ENCODE results near the gene ORC3.
"Not testable (repeated sequence)": the region's sequence is repeated elsewhere in the genome, so short reads cannot be mapped to it uniquely, and the experiment has no call there.

The ORC3 gene

DNA sequence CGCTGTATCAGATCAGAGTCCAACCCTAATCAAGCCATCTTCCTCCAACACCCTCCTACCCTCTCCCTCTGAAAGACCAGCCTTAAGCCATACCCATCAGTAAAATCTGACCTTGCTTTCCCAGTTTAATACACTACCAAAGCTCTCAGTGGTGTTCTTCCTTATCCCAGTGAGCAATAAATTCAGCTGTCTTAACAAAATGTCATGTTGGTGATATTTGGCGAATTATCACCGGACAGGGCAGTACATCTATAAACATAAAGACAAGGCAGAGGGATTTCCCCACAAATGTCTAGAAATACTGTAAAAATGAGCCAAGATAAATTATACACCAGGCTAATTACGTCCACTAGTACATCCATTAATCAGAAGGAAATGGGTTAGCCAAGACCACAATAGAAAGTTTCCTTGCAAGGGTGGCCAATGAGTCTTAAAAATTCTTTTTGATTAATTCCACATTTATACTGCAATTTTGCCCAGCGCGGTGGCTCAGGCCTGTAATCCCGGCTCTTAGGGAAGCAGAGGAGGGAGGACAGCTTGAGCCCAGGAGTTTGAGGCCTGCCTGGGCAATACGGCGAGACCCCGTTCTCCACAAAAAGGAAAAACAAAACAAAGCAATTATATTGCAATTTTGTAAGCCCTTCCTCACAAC, 1.1 kb upstream of the ORC3 start:
- no peak for DNase-seq (ENCODE audit: extremely low spot score)
- CTCF ChIA-PET: interaction anchor here (1.0 kb wide), 1 partner anchor 10 kb away, joined by 4 read pairs; no protein-coding TSS in a partner anchor
- POLR2A ChIA-PET: interaction anchor here (0.6 kb wide), 2 partner anchors 13 to 110 kb away, joined by 3 read pairs; no protein-coding TSS in a partner anchor
- TF ChIP-seq, protein P1, sequence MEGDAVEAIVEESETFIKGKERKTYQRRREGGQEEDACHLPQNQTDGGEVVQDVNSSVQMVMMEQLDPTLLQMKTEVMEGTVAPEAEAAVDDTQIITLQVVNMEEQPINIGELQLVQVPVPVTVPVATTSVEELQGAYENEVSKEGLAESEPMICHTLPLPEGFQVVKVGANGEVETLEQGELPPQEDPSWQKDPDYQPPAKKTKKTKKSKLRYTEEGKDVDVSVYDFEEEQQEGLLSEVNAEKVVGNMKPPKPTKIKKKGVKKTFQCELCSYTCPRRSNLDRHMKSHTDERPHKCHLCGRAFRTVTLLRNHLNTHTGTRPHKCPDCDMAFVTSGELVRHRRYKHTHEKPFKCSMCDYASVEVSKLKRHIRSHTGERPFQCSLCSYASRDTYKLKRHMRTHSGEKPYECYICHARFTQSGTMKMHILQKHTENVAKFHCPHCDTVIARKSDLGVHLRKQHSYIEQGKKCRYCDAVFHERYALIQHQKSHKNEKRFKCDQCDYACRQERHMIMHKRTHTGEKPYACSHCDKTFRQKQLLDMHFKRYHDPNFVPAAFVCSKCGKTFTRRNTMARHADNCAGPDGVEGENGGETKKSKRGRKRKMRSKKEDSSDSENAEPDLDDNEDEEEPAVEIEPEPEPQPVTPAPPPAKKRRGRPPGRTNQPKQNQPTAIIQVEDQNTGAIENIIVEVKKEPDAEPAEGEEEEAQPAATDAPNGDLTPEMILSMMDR (IDR thresholded peaks at IDR 0.05; ENCODE audit: control extremely low read depth, extremely low read depth, low read depth, missing control alignments): no peak

DNA sequence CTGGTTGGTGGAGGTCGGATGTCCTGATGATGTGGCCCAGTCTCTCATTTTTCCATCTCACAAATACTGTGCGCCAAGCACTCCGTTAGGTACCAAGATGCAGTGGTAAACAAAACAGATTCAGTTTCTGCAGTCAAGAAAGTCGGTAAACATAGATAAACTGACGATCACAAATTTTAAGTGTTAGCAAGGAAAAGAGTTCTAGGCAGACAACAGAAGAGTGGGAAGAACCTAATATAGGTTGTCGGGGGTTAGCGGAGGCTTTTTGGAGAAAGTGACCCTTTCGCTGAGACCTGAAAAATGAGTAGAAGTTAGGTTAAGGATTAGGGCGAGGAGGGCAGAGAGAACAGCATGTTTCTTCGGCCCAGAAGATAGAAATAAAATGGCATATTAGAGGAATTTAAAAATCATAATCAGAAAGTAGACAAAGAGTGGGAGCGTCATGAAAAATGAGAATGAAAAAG, 514 bp downstream of the ORC3 start:
- no peak for DNase-seq (ENCODE audit: extremely low spot score)
- TF ChIP-seq, protein P1 (IDR thresholded peaks at IDR 0.05; ENCODE audit: control extremely low read depth, extremely low read depth, low read depth, missing control alignments): no peak
- POLR2A ChIA-PET: no interaction called here
- CTCF ChIA-PET: no interaction called here

GRCh38 chr6:87590990-87591389, 1.1 kb downstream of the ORC3 start:
- ChIA-PET POLR2A (no interaction called here), CTCF (interaction anchor here (1.4 to 1.5 kb wide), 2 partner anchors 10 to 15 kb away, joined by 3 to 5 read pairs; no protein-coding TSS in a partner anchor)
- TF ChIP-seq, protein P1 (IDR thresholded peaks at IDR 0.05; ENCODE audit: control extremely low read depth, extremely low read depth, low read depth, missing control alignments): no peak
- DNase-seq (ENCODE audit: extremely low spot score): no peak

- CTCF ChIA-PET: no interaction called here
- TF ChIP-seq, protein P1 (IDR thresholded peaks at IDR 0.05; ENCODE audit: control extremely low read depth, extremely low read depth, low read depth, missing control alignments): no peak
- POLR2A ChIA-PET: no interaction called here
- no peak for DNase-seq (ENCODE audit: extremely low spot score)
These were observed 10.6 kb downstream of the ORC3 start for GRCh38 chr6:87600576-87600975.

- TF ChIP-seq, protein P1 (IDR thresholded peaks at IDR 0.05; ENCODE audit: control extremely low read depth, extremely low read depth, low read depth, missing control alignments): no peak
- ChIA-PET POLR2A (no interaction called here), CTCF (interaction anchor here (0.8 to 1.9 kb wide), 4 partner anchors 10 to 99 kb away, joined by 3 to 11 read pairs (median 4); no protein-coding TSS in a partner anchor)
- DNase-seq (ENCODE audit: extremely low spot score): no peak
These were observed 16.3 kb downstream of the ORC3 start for GRCh38 chr6:87606199-87606598.

GRCh38 chr6:87608802-87609201, 18.9 kb downstream of the ORC3 start:
- no peak for DNase-seq (ENCODE audit: extremely low spot score)
- TF ChIP-seq, protein P1 (IDR thresholded peaks at IDR 0.05; ENCODE audit: control extremely low read depth, extremely low read depth, low read depth, missing control alignments): no peak
- POLR2A ChIA-PET: no interaction called here
- CTCF ChIA-PET: interaction anchor here (1.6 kb wide), 1 partner anchor 15 kb away, joined by 4 read pairs; no protein-coding TSS in a partner anchor

DNA sequence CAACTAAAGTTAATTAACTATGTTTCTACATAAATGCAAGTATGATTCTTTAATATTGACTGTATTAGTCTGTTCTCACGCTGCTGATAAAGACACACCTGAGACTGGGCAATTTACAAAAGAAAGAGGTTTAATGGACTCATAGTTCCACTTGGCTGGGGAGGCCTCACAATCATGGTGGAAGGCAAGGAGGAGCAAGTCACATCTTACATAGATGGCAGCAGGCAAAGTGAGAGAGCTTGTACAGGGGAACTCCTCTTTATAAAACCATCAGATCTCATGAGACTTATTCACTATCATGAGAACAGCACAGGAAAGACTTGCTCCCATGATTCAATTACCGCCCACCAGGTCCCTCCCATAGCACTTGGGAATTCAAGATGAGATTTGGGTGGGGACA, 23.1 kb downstream of the ORC3 start:
- POLR2A ChIA-PET; DNase-seq (ENCODE audit: extremely low spot score); CTCF ChIA-PET: not testable (repeated sequence)

Data from GM10248 (cell line).